ENCODE measurements around the gene CHRDL1.
A peak's percentile ranks its signal among the peaks of the same experiment; 100 is the strongest.
"Not testable (repeated sequence)": the region's sequence is repeated elsewhere in the genome, so short reads cannot be mapped to it uniquely, and the experiment has no call there.

CHRDL1 gene

DNA sequence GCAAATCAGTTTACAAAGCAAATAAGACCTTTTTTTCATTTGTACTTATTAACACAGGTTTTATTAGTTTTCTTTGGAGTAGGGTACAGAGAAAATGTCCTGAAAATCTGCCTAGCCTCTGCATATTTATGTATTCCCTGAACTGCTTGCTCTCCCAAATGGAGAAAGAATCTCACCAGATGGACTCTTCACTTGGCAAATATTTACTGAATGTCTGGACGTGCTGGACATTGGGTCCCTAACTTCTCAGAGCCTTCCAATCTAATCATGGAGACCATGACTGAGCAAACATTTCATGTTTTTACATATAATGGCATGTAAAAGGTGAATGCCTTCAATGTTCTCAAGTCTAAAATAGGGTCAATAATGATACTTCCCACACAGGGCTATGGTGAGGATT, 126.0 kb downstream of the CHRDL1 start:
- TF ChIP-seq, protein P1, sequence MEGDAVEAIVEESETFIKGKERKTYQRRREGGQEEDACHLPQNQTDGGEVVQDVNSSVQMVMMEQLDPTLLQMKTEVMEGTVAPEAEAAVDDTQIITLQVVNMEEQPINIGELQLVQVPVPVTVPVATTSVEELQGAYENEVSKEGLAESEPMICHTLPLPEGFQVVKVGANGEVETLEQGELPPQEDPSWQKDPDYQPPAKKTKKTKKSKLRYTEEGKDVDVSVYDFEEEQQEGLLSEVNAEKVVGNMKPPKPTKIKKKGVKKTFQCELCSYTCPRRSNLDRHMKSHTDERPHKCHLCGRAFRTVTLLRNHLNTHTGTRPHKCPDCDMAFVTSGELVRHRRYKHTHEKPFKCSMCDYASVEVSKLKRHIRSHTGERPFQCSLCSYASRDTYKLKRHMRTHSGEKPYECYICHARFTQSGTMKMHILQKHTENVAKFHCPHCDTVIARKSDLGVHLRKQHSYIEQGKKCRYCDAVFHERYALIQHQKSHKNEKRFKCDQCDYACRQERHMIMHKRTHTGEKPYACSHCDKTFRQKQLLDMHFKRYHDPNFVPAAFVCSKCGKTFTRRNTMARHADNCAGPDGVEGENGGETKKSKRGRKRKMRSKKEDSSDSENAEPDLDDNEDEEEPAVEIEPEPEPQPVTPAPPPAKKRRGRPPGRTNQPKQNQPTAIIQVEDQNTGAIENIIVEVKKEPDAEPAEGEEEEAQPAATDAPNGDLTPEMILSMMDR (IDR thresholded peaks at IDR 0.05; ENCODE audit: extremely low read depth, missing control alignments): no peak

DNA sequence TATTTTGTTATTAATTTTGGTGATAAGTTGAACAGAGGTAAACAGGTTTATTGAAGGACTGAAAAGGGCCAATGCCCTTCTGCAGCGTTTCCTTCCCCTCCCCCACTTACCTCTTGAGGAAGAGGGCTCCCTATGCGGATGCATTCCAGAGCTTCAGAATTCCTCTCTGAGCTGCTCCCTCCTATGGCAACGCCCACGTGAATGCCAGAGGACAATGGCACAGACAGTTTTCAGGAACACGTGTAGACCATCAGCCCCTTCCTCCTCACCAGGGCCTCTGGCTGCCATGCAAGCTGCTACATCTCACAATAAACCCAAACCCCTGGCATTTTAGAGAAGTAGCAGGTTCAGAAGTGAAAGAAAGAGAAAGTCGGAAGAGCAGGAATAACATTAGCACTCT, 127.9 kb downstream of the CHRDL1 start:
- DNase-seq (ENCODE audit: low spot score): no peak

More for the DNA sequence above, 126.0 kb downstream of the CHRDL1 start:
- no peak for DNase-seq (ENCODE audit: low spot score)

DNA sequence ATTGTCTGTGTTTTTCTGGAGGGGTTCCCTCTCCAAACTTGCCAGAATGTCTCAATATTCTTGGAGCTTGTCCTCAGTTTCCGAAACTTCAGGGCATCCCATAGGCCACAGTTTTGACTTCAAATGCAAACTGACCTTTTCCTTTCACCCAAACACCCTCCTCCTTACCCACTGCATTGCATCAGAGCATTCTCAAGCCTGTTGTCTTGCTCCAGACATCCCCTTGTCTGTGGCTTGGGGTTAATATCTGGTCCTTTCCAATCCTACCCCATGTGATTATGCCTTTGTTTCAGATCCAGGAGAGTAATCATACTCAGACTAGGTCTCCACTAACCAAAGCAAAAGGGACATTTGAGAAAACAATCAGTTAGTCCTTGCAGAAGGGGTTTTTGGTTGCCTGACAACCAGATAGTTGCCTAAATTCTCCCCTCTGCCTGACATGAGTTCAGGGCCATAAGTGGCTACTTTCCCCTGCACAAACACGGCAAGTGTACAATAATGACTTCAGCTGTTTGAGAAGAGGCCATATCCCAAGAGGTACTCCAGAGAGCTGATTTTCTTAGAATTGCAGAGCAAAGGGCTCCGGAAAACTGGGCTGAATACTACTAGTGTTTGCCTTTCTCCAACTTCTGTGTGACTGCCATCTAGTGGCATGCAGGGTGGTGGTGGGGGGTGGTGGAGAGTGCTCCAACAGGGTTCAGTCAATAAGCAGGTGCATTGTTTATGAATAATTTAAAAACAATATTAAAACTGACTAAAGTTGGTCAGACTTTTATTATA, 130.2 kb downstream of the CHRDL1 start:
- no peak for DNase-seq (ENCODE audit: low spot score)
- TF ChIP-seq, protein P1 (IDR thresholded peaks at IDR 0.05; ENCODE audit: extremely low read depth, missing control alignments): peak; percentile 29

More for the DNA sequence above, 127.9 kb downstream of the CHRDL1 start:
- TF ChIP-seq, protein P1 (IDR thresholded peaks at IDR 0.05; ENCODE audit: extremely low read depth, missing control alignments): no peak

DNA sequence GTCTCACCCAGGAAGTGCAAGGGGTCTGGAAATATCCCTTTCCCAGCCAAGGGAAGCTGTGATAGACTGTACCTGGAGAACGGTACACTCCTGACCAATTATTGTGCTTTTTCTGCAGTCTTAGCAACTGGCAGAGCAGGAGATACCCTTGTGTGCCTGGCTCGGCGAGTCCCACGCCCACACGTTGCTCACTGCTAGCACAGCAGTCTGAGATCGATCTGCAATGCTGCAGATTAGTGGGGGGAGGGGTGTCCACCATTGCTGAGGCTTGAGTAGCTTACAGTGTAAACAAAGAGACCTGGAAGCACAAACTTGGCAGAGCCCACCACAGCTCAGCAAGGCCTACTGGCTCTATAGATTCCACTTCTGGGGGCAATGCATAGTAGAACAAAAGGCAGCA, 138.5 kb downstream of the CHRDL1 start:
- TF ChIP-seq, protein P1 (IDR thresholded peaks at IDR 0.05; ENCODE audit: extremely low read depth, missing control alignments): no peak
- DNase-seq (ENCODE audit: low spot score): no peak

GRCh38 chrX:110654280-110654679, 141.3 kb downstream of the CHRDL1 start:
- not testable (repeated sequence) for DNase-seq (ENCODE audit: low spot score)

DNA sequence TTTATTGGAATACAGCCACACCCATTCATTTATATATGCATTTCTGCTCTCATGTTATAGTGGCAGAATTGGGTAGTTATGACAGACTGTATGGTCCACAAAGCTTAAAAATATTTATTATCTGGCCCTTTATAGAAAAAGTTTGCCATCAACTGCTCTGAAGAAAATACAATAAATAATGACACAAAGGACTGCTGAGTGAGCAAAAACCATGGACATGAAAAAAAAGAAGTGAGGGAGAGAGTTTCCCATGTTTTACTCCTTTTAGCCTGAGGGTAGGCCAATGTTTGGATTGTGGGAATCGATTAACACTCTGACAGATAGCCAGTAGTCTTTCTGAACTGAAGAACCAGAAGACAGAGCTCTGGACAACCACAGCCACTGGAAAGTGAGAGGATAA, 149.2 kb downstream of the CHRDL1 start:
- no peak for DNase-seq (ENCODE audit: low spot score)

More for the DNA sequence above, 149.2 kb downstream of the CHRDL1 start:
- TF ChIP-seq, protein P1 (IDR thresholded peaks at IDR 0.05; ENCODE audit: extremely low read depth, missing control alignments): no peak

Data from GM20000 (cell line).